K562 (cell line): ENCODE results near the gene SETD4.

ENCODE experiments used
- ARHGAP35 ChIP-seq: fragments of 450-650 bp; IDR thresholded peaks from 2 replicates; pipeline ENCODE4 v1.6.1; 2018; ENCODE audit not compliant: partially characterized antibody
- CTCF ChIP-seq, 3 experiments: IDR thresholded peaks in 2 of 3; conservative IDR thresholded peaks in 1 of 3; 2 replicates each; pipeline ENCODE4 v1.5.1; 2011 to 2012; ENCODE audit warnings: low read length in 3 of 3, mild to moderate bottlenecking in 3 of 3, control low read depth in 2 of 3, improper control_type of control experiment in 1 of 3, inconsistent platforms in 1 of 3, low read depth in 1 of 3, mixed read lengths in 1 of 3, moderate library complexity in 1 of 3; ENCODE audit not compliant: insufficient read depth in 2 of 3
- ELF4 ChIP-seq: fragments of 450-650 bp; formaldehyde crosslinking; IDR thresholded peaks from 2 replicates; pipeline ENCODE4 v1.4.0; 2022; ENCODE audit warnings: missing genetic modification characterization
- EP300 ChIP-seq: IDR thresholded peaks from 2 replicates; pipeline ENCODE4 v1.6.1; 2012; ENCODE audit warnings: low read length, improper control_type of control experiment
- ESRRA ChIP-seq: fragments of 450-650 bp; IDR thresholded peaks from 2 replicates; pipeline ENCODE4 v1.6.1; 2014; ENCODE audit warnings: low read depth, mild to moderate bottlenecking, moderate library complexity, borderline replicate concordance
- HIVEP1 ChIP-seq: fragments of 250-450 bp; sonication (Bioruptor Pico); IDR thresholded peaks from 2 replicates; pipeline ENCODE4 v1.4.0; 2020; ENCODE audit warnings: mild to moderate bottlenecking
- KAT8 ChIP-seq: fragments of 450-650 bp; IDR thresholded peaks from 2 replicates; pipeline ENCODE4 v1.6.1; 2016; ENCODE audit warnings: low read depth, mild to moderate bottlenecking
- MAX ChIP-seq: sonication (generic); formaldehyde crosslinking; IDR thresholded peaks from 2 replicates; pipeline ENCODE4 v1.9.0; 2022; ENCODE audit warnings: mild to moderate bottlenecking, missing genetic modification reagents
- REST ChIP-seq, 2 experiments: fragments of 450-650 bp; formaldehyde crosslinking in 1 of 2; IDR thresholded peaks; 2 replicates each; pipeline versions ENCODE4 v1.4.0 to v1.6.1; 2014 to 2020; ENCODE audit warnings: mild to moderate bottlenecking in 2 of 2, borderline replicate concordance in 1 of 2, low read depth in 1 of 2
- SAFB ChIP-seq: fragments of 200-400 bp; formaldehyde crosslinking; IDR thresholded peaks from 2 replicates; pipeline ENCODE4 v1.6.1; 2017; ENCODE audit warnings: low read depth, low read length, borderline replicate concordance
- SMC3 ChIP-seq: conservative IDR thresholded peaks from 2 replicates; pipeline ENCODE4 v1.6.1; 2011; ENCODE audit warnings: low read depth, low read length, improper control_type of control experiment; ENCODE audit not compliant: insufficient read depth
- ZBTB1 ChIP-seq: sonication (generic); formaldehyde crosslinking; IDR thresholded peaks from 2 replicates; pipeline ENCODE4 v1.8.1; 2023; ENCODE audit warnings: missing genetic modification reagents, low read depth, mild to moderate bottlenecking, borderline replicate concordance
- ZNF23 ChIP-seq: fragments of 250-450 bp; sonication (Bioruptor Pico); IDR thresholded peaks from 2 replicates; pipeline ENCODE4 v1.4.0; 2020; ENCODE audit warnings: mild to moderate bottlenecking

GRCh38 chr21:35989138-35989735 is 71.1 kb downstream of the SETD4 start:
- TF ChIP-seq KAT8 (no peak), SAFB (no peak), SMC3 (no peak), ESRRA (no peak), ZBTB1 (no peak), ARHGAP35 (no peak), CTCF (IDR thresholded peaks at IDR 0.05 in 2 of 3, conservative IDR thresholded peaks at IDR 0.05 in 1 of 3; ENCODE audit: insufficient read depth in 2 of 3, low read depth in 1 of 3, low read length in 3 of 3) (no peak), HIVEP1 (no peak), ELF4 (no peak), EP300 (no peak), REST (IDR thresholded peaks at IDR 0.05; ENCODE audit: borderline replicate concordance) (no peak), REST (CRISPR knock-in tag; IDR thresholded peaks at IDR 0.05; ENCODE audit: low read depth) (no peak), ZNF23 (CRISPR knock-in tag) (no peak), MAX (CRISPR knock-in tag) (no peak)
